Left forelimb (tissue), 1 donor: ENCODE data around the gene UTP11.

Experiments used
- DNase-seq: peaks from one replicate; pipeline ENCODE4 v3.0.0-alpha.2; 2018; ENCODE audit warnings: low spot score

Gene UTP11

DNA sequence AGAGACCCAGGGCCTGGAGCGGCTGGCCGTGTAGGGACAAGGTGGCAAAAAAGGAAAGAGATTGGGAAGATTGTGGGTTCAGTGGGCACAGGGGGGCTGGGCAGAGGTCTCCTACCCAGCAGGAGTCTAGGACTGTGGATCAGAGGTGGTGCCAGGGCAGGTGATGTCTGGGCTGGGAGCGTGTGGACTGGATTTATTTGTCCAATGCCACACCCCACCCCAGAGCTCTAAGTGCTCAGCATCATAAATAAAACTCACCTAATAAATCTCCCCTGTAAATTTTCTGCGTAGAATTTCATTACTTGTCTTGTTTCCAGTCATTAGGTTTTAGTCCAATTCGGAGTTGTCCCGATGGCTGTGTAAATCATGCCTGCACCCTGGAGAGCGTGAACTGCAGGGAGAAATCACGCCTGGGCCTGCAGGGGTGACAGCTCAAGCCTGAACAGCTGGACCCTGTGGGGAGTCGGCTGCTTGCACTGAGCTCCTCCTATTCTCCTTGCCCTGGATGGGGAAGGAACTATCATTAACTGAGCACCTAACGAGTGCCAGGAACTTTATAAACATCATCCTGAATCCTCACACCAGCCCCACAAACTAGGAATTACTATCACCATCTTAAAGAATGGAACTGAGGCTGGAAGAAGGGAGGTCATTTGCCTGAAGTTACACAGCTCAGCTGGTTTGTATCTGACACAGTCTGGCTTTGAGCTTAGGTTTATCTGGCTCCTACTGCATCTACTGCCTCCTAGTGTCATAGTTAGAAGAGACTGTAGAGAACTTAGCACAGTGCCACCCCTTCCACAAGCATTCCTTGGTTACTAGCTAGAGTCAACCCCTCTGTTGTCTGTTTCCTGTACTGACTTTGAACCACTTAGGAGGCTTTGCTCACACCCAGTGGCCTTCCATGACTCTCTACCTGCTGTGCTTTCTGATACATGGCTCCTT lies 59.0 kb downstream of the UTP11 start:
- DNase-seq: no peak

DNA sequence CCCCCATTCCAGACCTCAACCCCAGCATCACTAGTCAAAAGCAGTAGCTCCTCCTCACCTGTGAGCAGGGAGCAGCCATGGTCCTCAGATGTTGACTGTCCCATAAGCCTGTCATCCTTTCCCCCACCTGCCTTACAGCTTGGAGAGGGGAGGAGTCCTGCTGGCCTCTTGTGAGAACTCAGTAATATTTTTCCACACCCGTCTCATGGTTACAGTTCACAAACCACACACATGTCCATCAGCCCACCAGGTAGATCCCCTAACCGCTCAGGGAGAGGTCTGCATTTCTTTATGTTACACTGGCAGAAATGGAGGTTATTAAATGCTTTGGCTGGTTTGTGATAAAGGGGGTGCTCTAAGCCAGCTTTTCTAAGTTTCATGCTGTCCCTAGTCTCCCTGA lies 60.3 kb downstream of the UTP11 start:
- no peak for DNase-seq

DNA sequence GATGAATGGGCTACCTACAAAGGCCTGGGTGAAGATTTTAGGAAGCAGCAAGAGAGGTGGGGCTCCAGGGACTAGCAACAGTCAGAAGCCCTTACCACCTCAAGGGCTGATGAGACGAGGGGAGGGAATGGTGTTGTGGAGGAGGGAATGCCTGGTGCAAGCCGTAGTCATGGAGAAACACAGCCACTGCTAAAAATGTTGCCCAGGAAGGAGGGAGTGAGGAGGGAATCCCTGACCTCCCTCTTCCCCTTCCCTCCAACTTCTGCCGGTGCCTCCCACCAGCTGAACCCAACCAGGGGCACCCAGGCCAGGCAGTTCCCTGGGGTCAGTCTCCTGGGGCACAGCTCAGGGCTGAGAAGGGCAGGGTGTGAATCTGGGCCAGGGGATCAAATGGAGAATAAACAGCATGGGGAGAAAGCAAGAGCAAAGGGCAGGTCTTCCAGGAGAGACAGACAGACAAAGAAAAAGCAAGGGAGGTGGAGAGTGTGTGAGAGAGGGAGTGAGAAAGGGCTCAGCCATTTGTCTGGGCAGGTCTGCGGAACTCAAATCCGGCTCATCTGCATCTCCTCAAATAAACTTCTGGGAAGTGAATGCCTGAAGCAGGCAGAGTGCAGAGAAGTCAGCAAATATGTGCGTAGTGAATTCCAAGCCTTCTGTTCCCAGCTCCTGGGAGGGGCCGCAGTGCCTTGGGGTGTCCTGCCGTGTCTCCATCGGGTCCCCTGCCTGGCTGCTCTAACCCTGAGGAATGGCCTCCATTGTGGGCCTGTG lies 61.2 kb downstream of the UTP11 start:
- no peak for DNase-seq

DNA sequence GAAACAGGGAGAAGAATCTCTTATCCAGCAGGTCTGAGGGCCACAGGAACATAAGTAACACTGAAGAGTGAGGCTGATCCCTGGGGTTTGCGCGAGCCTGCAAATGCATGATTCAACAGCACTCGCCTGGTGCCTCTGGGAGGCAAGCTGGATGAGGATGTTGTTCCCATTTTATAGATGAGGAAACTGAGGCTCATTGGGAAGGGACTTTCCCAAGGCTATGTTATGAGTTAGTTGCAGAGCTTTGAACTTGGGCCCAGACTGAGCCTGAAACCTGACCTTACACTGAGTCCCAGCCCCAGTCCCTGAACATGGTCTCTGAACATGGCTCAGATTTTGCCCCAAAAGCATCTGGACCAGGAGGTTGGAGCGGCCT lies 61.8 kb downstream of the UTP11 start:
- no peak for DNase-seq
